Fibroblast of skin of left quadriceps (primary cell): ENCODE measurements around the gene HEPH.
"Not testable (repeated sequence)": the region's sequence is repeated elsewhere in the genome, so short reads cannot be mapped to it uniquely, and the experiment has no call there.

Experiments used
- DNase-seq, 2 experiments: peaks; one replicate each; pipeline ENCODE4 v3.0.0-alpha.2; 2013; ENCODE audit warnings: low read depth in 2 of 2

Gene HEPH, protein sequence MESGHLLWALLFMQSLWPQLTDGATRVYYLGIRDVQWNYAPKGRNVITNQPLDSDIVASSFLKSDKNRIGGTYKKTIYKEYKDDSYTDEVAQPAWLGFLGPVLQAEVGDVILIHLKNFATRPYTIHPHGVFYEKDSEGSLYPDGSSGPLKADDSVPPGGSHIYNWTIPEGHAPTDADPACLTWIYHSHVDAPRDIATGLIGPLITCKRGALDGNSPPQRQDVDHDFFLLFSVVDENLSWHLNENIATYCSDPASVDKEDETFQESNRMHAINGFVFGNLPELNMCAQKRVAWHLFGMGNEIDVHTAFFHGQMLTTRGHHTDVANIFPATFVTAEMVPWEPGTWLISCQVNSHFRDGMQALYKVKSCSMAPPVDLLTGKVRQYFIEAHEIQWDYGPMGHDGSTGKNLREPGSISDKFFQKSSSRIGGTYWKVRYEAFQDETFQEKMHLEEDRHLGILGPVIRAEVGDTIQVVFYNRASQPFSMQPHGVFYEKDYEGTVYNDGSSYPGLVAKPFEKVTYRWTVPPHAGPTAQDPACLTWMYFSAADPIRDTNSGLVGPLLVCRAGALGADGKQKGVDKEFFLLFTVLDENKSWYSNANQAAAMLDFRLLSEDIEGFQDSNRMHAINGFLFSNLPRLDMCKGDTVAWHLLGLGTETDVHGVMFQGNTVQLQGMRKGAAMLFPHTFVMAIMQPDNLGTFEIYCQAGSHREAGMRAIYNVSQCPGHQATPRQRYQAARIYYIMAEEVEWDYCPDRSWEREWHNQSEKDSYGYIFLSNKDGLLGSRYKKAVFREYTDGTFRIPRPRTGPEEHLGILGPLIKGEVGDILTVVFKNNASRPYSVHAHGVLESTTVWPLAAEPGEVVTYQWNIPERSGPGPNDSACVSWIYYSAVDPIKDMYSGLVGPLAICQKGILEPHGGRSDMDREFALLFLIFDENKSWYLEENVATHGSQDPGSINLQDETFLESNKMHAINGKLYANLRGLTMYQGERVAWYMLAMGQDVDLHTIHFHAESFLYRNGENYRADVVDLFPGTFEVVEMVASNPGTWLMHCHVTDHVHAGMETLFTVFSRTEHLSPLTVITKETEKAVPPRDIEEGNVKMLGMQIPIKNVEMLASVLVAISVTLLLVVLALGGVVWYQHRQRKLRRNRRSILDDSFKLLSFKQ

DNA sequence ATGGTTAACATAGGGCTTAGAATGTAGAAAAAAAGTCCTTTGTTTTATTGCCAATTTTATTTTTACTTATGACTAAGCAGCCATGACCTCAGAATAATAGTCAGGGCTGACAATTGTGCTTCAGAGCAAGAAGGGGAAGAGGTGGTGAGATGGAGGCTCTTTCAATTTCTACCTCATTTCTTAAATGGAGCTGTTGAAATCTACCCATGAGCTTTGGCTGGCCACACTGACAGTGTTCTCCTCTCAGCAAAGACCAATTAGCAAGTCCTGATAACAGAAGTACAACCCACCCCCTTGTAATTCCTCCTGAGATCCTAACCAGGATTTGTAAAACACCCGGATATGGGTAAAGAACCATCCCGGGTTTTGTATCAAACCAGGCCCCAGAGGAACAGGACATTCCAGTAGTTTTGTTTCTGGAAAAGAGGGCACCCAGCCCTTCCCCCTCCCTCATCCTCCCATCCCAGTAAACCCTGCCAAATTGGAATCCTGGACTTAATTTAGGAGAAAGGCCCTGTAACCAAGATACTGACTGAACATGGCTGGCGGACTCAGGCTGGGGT, at the start of gene HEPH:
TSS of gene HEPH (plus strand) at position 399 of the 563 bp plus-strand sequence. CDS start 6,324 bp downstream, outside the sequence.
- peak; percentile 53 to 65 for DNase-seq

DNA sequence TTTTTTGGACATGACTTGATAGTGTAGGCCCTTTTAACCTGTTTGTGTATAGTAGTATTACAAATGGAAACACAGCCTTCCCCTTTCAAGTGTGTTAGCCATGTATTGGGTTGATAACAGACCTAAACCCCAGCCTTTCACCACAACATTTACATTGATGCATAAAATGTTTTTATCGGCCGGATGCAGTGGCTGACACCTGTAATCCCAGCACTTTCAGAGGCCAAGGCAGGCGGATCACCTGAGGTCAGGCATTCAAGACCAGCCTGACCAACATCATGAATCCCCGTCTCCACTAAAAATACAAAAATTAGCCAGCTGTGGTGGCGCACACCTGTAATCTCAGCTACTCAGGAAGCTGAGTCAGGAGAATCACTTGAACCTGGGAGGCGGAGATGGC, 45.3 kb upstream of the HEPH start:
- DNase-seq: not testable (repeated sequence)

DNA sequence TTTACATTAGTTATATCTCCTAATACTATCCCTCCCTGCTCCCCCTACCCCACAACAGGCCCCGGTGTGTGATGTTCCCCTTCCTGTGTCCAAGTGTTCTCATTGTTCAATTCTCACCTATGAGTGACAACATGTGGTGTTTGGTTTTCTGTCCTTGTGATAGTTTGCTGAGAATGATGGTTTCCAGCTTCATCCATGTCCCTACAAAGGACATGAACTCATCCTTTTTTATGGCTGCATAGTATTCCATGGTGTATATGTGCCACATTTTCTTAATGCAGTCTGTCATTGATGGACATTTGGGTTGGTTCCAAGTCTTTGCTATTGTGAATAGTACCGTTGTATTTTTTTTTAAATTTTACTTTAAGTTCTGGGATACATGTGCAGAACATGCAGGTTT, 42.7 kb upstream of the HEPH start:
- not testable (repeated sequence) for DNase-seq

- no peak for DNase-seq
Measured at GRCh38 chrX:66126662-66127061, 37.4 kb upstream of the HEPH start.

- no peak for DNase-seq
Measured at GRCh38 chrX:66130469-66130868, 33.6 kb upstream of the HEPH start.

- not testable (repeated sequence) for DNase-seq
Measured at GRCh38 chrX:66135284-66135683, 28.8 kb upstream of the HEPH start.

GRCh38 chrX:66142351-66142750, 21.7 kb upstream of the HEPH start:
- no peak for DNase-seq

DNA sequence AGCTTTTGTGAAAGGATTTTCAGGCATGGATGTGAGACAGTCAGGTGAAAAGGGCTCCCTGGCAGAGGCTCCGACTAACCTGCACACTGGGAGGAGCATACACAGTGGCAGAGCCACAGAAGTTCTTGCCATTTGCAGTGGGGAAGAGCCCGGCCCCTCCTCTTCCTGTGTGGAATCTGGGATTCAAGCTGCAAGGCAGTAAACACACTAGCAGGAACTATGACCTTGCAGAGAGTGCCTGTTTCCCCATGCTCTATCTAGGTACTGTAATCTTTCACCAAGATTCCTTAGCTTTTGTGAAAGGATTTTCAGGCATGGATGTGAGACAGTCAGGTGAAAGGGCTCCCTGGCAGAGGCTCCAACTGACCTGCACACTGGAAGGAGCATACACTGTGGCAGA, 19.8 kb upstream of the HEPH start:
- DNase-seq: no peak

- DNase-seq: no peak
Measured at GRCh38 chrX:66149519-66149918, 14.5 kb upstream of the HEPH start.

- DNase-seq: no peak
Measured at GRCh38 chrX:66150163-66150562, 13.9 kb upstream of the HEPH start.

GRCh38 chrX:66162331-66162822, 1.7 kb upstream of the HEPH start:
- DNase-seq: no peak

GRCh38 chrX:66163447-66163846, 600 bp upstream of the HEPH start:
- no peak for DNase-seq

DNA sequence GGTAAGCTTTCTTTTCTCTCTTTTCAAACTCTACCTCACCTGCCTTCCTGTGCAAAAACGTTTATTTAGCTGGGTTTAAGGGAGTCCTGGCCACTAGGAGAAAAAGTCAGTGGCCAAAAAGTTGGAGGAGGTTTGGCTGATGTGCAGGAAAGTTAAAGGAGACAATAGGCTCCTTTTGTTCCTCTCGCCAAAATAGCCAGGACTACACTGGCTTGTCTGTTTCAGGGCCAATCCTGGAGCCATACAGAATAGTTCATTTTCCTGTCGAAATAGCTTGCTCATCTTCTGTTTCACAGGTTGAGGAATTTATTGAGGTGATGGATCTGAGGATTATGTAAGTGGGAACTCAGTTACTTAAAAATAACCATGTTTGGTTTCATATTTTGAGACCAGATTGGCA, 423 bp downstream of the HEPH start:
- DNase-seq: no peak

DNA sequence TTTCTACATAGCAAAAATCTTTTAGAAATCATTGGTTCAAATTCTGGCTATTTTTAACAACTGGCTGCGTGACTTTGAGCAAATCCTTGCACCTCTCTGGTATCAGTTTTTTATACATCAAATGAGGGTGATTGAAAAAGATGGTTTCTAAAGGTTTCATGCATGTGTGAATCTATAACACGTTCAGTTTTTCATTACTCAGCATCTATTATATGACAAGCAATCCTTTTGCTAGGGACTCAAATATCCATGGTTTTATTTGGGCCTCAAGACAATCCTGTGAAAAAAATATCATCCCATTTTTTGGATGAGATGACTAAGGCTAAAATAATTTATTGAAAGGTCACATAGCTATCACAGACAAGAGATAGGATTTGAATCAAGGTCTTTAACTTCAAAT, 884 bp downstream of the HEPH start:
- no peak for DNase-seq

GRCh38 chrX:66166671-66167070, 2.6 kb downstream of the HEPH start:
- no peak for DNase-seq

GRCh38 chrX:66167431-66167830, 3.4 kb downstream of the HEPH start:
- no peak for DNase-seq

- no peak for DNase-seq
Measured at GRCh38 chrX:66176134-66176533, 12.1 kb downstream of the HEPH start.

- DNase-seq: no peak
Measured at GRCh38 chrX:66191563-66191962, 27.5 kb downstream of the HEPH start.

GRCh38 chrX:66193821-66194220, 29.8 kb downstream of the HEPH start:
- DNase-seq: peak; percentile 5

GRCh38 chrX:66200050-66200664, 36.1 kb downstream of the HEPH start:
- DNase-seq: no peak
